Mesendoderm (in vitro differentiated cells): Measurements from ENCODE around the gene RTN4R.
A peak's percentile ranks its signal among the peaks of the same experiment; 100 is the strongest.

Source experiments
- DNase-seq: peaks from one replicate; pipeline ENCODE4 v3.0.0; 2013
- H2AK5ac ChIP-seq: 2 replicates; pipeline ENCODE4 v1.6.1; 2013; ENCODE audit warnings: low read length, inconsistent platforms
- H2BK120ac ChIP-seq: 2 replicates; pipeline ENCODE4 v1.6.1; 2013; ENCODE audit warnings: low read depth, mild to moderate bottlenecking, low read length, moderate library complexity, mixed read lengths
- H2BK15ac ChIP-seq: replicated peaks from 2 replicates; pipeline ENCODE4 v1.6.1; 2013; ENCODE audit warnings: low read depth, mild to moderate bottlenecking, moderate library complexity
- H2BK5ac ChIP-seq: 2 replicates; pipeline ENCODE4 v1.6.1; 2013; ENCODE audit warnings: low read length, inconsistent platforms
- H3K18ac ChIP-seq: 2 replicates; pipeline ENCODE4 v1.6.1; 2013; ENCODE audit warnings: mild to moderate bottlenecking, low read length, mixed read lengths
- H3K23ac ChIP-seq: one replicate; pipeline ENCODE4 v1.6.1; 2013; ENCODE audit warnings: low read length
- H3K27ac ChIP-seq: 2 replicates; pipeline ENCODE4 v1.5.1; 2013; ENCODE audit warnings: low read depth, mild to moderate bottlenecking, inconsistent platforms, low read length, moderate library complexity
- H3K27me3 ChIP-seq: 2 replicates; pipeline ENCODE4 v1.6.1; 2013; ENCODE audit warnings: low read length, control low read depth, mild to moderate bottlenecking, inconsistent platforms; ENCODE audit not compliant: insufficient read depth, poor library complexity
- H3K36me3 ChIP-seq: 2 replicates; pipeline ENCODE4 v1.6.1; 2013; ENCODE audit warnings: low read length, inconsistent platforms; ENCODE audit not compliant: control insufficient read depth, insufficient read depth
- H3K4ac ChIP-seq: one replicate; pipeline ENCODE4 v1.6.1; 2013; ENCODE audit warnings: low read depth, mild to moderate bottlenecking, low read length, moderate library complexity
- H3K4me1 ChIP-seq: 2 replicates; pipeline ENCODE4 v1.6.1; 2013; ENCODE audit warnings: low read depth, low read length, inconsistent platforms; ENCODE audit not compliant: control insufficient read depth
- H3K4me2 ChIP-seq: 2 replicates; pipeline ENCODE4 v1.6.1; 2013; ENCODE audit warnings: low read length
- H3K4me3 ChIP-seq: 2 replicates; pipeline ENCODE4 v1.5.1; 2013; ENCODE audit warnings: mild to moderate bottlenecking, low read length
- H3K56ac ChIP-seq: one replicate; pipeline ENCODE4 v1.6.1; 2013; ENCODE audit warnings: low read length
- H3K79me1 ChIP-seq: 2 replicates; pipeline ENCODE4 v1.6.1; 2013; ENCODE audit warnings: low read length, inconsistent platforms
- H3K79me2 ChIP-seq: 2 replicates; pipeline ENCODE4 v1.6.1; 2013; ENCODE audit warnings: mild to moderate bottlenecking, low read length; ENCODE audit not compliant: control insufficient read depth, insufficient read depth
- H3K9ac ChIP-seq: 2 replicates; pipeline ENCODE4 v1.6.1; 2013; ENCODE audit warnings: low read length, inconsistent platforms
- H4K5ac ChIP-seq: one replicate; pipeline ENCODE4 v1.6.1; 2013; ENCODE audit warnings: low read length
- H4K8ac ChIP-seq: one replicate; pipeline ENCODE4 v1.6.1; 2013; ENCODE audit warnings: low read depth, mild to moderate bottlenecking, control low read depth, low read length, moderate library complexity
- WGBS: extraction: QIAGEN DNeasy Blood & Tissue Kit; methylation state at CpG from one replicate; pipeline ENCODE4 v1.1.7; 2013; ENCODE audit warnings: low lambda C conversion rate, missing lambda C conversion rate; ENCODE audit not compliant: insufficient coverage; ENCODE audit errors: extremely low coverage; 5-methylcytosine and 5-hydroxymethylcytosine counted together

RTN4R gene

GRCh38 chr22:20205464-20205963 lies 62.6 kb downstream of the RTN4R start:
- Histone ChIP-seq H3K18ac (no peak overlapping the region), H3K23ac (no peak overlapping the region), H3K9ac (no peak overlapping the region), H3K27ac (no peak overlapping the region), H2BK5ac (no peak overlapping the region), H3K79me1 (no peaks in the 10 kb centered on the region), H3K4me1 (peaks cover 15% of the 10 kb centered on the region), H4K5ac (no peak overlapping the region), H3K4me3 (no peak overlapping the region), H3K4me2 (no peak overlapping the region), H4K8ac (no peak overlapping the region), H2AK5ac (no peak overlapping the region), H2BK15ac (no peak overlapping the region), H3K27me3 (no peaks in the 10 kb centered on the region), H3K4ac (no peak overlapping the region), H2BK120ac (no peak overlapping the region), H3K56ac (peak overlapping the region; percentile 60), H3K36me3 (no peaks in the 10 kb centered on the region), H3K79me2 (no peaks in the 10 kb centered on the region)
- no peak for DNase-seq
- no CpG with 5 or more reads among the region's 15 CpGs for WGBS

- H2BK15ac ChIP-seq: no peak overlapping the region
- peaks cover 15% of the 10 kb centered on the region for H3K4me1 ChIP-seq
- H3K9ac ChIP-seq: no peak overlapping the region
- H2AK5ac ChIP-seq: no peak overlapping the region
- no peak overlapping the region for H2BK120ac ChIP-seq
- no peak overlapping the region for H3K4ac ChIP-seq
- no peak overlapping the region for H4K8ac ChIP-seq
- peak overlapping the region; percentile 60 for H3K56ac ChIP-seq
- H3K23ac ChIP-seq: no peak overlapping the region
- H3K4me2 ChIP-seq: no peak overlapping the region
- no peaks in the 10 kb centered on the region for H3K79me2 ChIP-seq
- H3K79me1 ChIP-seq: no peaks in the 10 kb centered on the region
- no CpG with 5 or more reads among the region's 16 CpGs for WGBS
- no peak for DNase-seq
- H2BK5ac ChIP-seq: no peak overlapping the region
- H4K5ac ChIP-seq: no peak overlapping the region
- H3K4me3 ChIP-seq: no peak overlapping the region
- no peaks in the 10 kb centered on the region for H3K36me3 ChIP-seq
- no peaks in the 10 kb centered on the region for H3K27me3 ChIP-seq
- H3K27ac ChIP-seq: no peak overlapping the region
- no peak overlapping the region for H3K18ac ChIP-seq
Observed at GRCh38 chr22:20204806-20205205, 63.3 kb downstream of the RTN4R start.

- H3K36me3 ChIP-seq: no peaks in the 10 kb centered on the region
- no peak overlapping the region for H3K23ac ChIP-seq
- H3K27ac ChIP-seq: no peak overlapping the region
- no peaks in the 10 kb centered on the region for H3K27me3 ChIP-seq
- H3K4me1 ChIP-seq: peaks cover 15% of the 10 kb centered on the region
- H4K5ac ChIP-seq: no peak overlapping the region
- H2AK5ac ChIP-seq: no peak overlapping the region
- no peak for DNase-seq
- H3K4me2 ChIP-seq: no peak overlapping the region
- H2BK120ac ChIP-seq: no peak overlapping the region
- no peaks in the 10 kb centered on the region for H3K79me2 ChIP-seq
- H3K56ac ChIP-seq: peak overlapping the region; percentile 47
- no peak overlapping the region for H3K9ac ChIP-seq
- no peak overlapping the region for H2BK15ac ChIP-seq
- H3K18ac ChIP-seq: no peak overlapping the region
- H4K8ac ChIP-seq: no peak overlapping the region
- no peak overlapping the region for H3K4ac ChIP-seq
- H2BK5ac ChIP-seq: no peak overlapping the region
- no peak overlapping the region for H3K4me3 ChIP-seq
- no peaks in the 10 kb centered on the region for H3K79me1 ChIP-seq
- no CpG with 5 or more reads among the region's 8 CpGs for WGBS
Observed at GRCh38 chr22:20204311-20204710, 63.8 kb downstream of the RTN4R start.

- Histone ChIP-seq H3K27me3 (no peaks in the 10 kb centered on the region), H2AK5ac (no peak overlapping the region), H2BK5ac (no peak overlapping the region), H3K27ac (no peak overlapping the region), H4K8ac (no peak overlapping the region), H3K36me3 (no peaks in the 10 kb centered on the region), H3K18ac (no peak overlapping the region), H3K4me3 (no peak overlapping the region), H4K5ac (no peak overlapping the region), H3K4me2 (no peak overlapping the region), H3K23ac (no peak overlapping the region), H3K4ac (no peak overlapping the region), H3K9ac (no peak overlapping the region), H3K79me2 (no peaks in the 10 kb centered on the region), H3K79me1 (no peaks in the 10 kb centered on the region), H2BK15ac (no peak overlapping the region), H3K56ac (no peak overlapping the region), H2BK120ac (no peak overlapping the region), H3K4me1 (peaks cover 15% of the 10 kb centered on the region)
- DNase-seq: peak; percentile 95
- no CpG with 5 or more reads among the region's 11 CpGs for WGBS
Observed at GRCh38 chr22:20203552-20204201, 64.4 kb downstream of the RTN4R start.

GRCh38 chr22:20203142-20203551 lies 65.0 kb downstream of the RTN4R start:
- Histone ChIP-seq H3K36me3 (no peaks in the 10 kb centered on the region), H3K23ac (no peak overlapping the region), H3K79me2 (no peaks in the 10 kb centered on the region), H4K8ac (no peak overlapping the region), H3K4me3 (no peak overlapping the region), H3K9ac (no peak overlapping the region), H2BK5ac (no peak overlapping the region), H3K56ac (peak overlapping the region; percentile 22), H3K4ac (no peak overlapping the region), H3K4me2 (no peak overlapping the region), H2BK120ac (no peak overlapping the region), H2AK5ac (no peak overlapping the region), H3K27ac (no peak overlapping the region), H3K4me1 (peaks cover 15% of the 10 kb centered on the region), H2BK15ac (no peak overlapping the region), H3K18ac (no peak overlapping the region), H3K79me1 (no peaks in the 10 kb centered on the region), H4K5ac (no peak overlapping the region), H3K27me3 (no peaks in the 10 kb centered on the region)
- DNase-seq: peak; percentile 10
- no CpG with 5 or more reads among the region's 4 CpGs for WGBS
